NCI-H345 treated with DMSO at 0.1 percent for 48 hours (cell line): ENCODE measurements around the gene PRXL2C.
"Not testable (repeated sequence)": the region's sequence is repeated elsewhere in the genome, so short reads cannot be mapped to it uniquely, and the experiment has no call there.

ENCODE experiments used
- DNase-seq: peaks from one replicate; lab custom pipeline; 2025; ENCODE audit not compliant: unreplicated experiment; lab: John Stamatoyannopoulos, UW

PRXL2C gene

DNA sequence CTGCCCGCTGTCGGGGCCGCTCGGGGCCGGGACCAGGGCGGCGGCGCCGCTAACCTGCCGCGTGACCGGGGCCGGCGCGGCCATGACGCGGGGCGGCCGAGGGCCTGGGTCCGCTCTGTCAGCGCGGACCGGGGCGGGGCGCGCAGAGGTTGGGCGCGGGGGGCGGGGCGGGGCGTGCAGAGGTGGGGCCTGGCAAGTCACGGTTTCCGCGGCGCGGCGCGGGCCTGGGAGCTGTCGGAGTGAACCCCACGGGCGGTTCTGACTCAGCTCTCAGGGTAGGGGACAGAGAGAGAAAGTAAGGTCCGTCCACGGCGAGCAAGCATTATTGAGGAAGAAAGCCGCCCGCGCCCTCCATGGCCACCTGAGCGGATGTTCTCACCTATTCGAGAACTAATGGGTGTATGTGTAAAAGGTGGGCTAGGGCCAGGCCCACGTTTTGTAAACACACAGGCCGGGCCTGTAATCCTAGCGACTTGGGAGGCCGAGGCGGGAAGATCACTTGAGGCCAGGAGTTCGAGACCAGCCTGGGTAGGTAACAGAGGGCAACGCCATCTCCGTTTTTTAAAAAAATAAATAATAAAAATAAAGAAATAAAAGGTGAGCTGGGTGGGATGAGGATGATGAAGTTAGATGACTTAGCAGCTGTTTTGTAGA, at the start of gene PRXL2C:
Gene PRXL2C (minus strand): TSS at position 120 of the 654 bp plus-strand sequence. CDS start 36 bp downstream, at position 84.
- peak; percentile 47 for DNase-seq

GRCh38 chr9:96700721-96701375, 45.7 kb upstream of the PRXL2C start:
- DNase-seq, result not testable (repeated sequence)

DNA sequence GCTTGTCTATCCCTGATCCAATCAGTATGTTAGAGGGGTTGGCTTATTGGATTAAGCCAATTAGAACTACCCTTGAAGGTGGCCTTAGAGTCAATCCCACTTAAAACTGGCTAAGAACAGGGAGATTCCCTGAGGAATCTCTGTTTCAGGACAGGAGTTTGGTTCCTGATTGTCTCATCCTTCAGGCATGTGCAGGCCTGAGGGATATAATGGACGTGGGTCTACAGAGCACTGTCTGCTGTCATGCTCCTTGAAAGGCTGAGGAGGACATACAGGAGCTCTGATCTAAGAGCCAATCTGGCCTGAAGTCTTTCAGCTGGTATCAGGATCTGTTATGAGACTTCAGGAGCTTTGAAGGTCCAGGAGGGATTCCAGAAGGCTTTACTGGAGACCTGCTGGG, 36.2 kb upstream of the PRXL2C start:
- DNase-seq, result no peak

- DNase-seq, result no peak
These were observed 33.8 kb upstream of the PRXL2C start for GRCh38 chr9:96688745-96689464.

- peak; percentile 70 for DNase-seq
These were observed 33.1 kb upstream of the PRXL2C start for GRCh38 chr9:96688187-96688586.

DNA sequence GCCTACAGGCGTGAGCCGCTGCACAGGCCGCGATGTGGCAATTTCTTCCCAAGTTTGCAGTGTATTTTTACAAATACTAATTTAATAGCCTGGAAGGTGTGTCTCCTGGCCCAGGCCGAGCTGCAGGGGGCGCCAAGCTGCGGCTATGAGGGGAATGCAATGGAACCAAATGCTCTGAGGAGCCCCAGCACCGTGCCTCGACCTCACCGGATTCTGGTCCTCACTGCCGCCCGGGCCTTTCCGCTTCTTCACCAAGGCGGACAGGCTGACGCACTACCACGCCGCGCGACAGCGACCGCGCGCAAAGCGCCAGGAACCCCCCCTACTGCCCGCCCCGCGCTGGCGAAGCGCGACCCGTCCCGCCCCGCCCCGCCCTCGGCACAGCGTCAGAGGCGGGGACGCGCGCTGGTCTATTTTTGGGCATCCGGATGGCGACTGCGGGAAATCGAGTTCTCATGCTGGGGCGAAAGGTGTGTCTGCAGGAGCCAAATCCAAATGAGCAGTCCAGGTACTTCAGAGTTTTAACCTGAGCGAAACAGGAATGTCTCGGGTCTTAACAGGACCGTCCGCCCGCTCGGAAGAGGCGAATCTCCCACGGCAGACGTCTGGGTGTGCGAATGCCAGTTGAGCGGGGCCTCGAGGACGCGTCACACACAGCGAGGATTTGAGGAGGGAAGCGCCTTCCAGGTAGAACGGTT, 31.7 kb upstream of the PRXL2C start:
- peak; percentile 49 for DNase-seq

DNA sequence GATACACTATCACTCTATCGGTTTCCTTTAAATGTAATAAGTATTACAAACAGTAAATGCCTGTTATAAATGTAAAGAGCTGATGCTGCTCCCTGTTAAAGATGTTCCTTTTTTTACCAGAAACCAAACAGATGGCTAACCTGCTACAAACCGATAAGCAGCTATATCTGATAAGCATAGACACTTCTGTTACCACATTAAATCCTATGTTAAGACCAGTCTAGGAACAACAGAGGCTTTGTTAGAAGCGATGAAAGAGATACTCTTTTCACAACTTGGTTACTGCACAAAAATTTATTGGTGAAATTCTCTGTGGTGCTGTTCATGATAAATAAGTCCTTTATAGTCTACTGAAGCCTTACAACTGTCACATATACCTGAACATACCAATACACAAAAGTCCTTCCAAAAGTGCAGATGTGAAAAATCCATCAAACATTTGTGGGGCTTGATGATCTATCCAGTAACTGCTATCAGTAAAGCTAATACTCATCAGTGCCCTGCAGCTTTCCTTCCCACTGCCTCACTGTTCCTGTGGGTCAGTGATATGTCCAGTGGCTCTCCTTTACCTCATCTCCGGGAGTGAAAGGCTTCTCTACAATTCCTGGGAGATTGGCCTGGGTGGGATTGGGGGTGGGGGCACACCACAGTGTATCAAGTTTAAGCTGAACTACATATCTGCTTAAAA, 25.8 kb upstream of the PRXL2C start:
- no peak for DNase-seq

- DNase-seq, result no peak
These were observed 19.9 kb upstream of the PRXL2C start for GRCh38 chr9:96674906-96675538.

- not testable (repeated sequence) for DNase-seq
These were observed 18.7 kb upstream of the PRXL2C start for GRCh38 chr9:96673786-96674185.

- no peak for DNase-seq
These were observed 13.9 kb upstream of the PRXL2C start for GRCh38 chr9:96668868-96669534.

GRCh38 chr9:96667363-96667728, 12.2 kb upstream of the PRXL2C start:
- no peak for DNase-seq

DNA sequence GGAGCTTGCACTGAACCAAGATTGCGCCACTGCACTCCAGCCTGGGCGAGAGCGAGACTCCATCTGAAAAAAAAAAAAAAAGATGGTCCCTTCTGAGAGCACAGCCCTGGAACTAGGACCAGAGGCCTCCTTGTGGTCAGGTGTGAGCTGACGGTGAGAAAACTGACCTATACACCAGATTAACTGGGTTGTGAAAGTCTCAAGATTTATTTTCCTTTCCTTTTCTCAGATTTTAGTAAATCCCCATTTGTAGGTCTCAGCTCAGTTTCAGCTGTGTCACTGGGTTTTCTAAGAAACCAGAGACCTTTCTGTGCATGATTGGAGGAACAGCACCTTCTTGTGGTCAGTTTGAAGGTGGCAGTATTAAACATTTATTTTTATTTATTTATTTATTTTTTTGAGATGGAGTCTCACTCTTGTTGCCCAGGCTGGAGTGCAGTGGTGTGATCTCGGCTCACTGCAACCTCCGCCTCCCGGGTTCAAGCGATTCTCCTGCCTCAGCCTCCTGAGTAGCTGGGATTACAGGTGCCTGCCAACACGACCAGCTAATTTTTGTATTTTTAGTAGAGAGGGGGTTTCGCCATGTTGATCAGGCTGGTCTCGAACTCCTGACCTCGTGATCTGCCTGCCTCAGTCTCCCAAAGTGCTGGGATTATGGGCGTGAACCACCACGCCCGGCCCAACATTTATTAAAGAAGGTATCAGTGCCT, 11.7 kb upstream of the PRXL2C start:
- DNase-seq, result not testable (repeated sequence)

DNA sequence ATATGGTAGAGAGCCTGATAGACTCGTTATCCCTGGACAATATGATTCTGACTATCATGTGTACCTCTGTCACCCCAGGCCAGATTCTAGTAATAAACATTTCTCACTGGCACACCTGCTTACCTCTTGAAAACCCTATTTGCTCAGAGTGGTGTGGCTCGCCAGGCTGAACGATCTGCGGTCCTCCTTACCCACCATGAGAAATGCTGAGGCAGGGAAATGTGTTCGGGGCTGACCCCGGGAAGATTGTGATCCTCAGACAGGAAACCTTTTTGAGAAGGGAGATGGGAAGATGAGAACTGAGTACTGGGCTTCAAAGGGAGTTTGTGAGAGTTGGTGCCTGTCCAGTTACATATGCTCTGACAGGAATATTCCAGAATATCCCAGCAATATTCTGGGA, 10.7 kb upstream of the PRXL2C start:
- DNase-seq, result no peak

DNA sequence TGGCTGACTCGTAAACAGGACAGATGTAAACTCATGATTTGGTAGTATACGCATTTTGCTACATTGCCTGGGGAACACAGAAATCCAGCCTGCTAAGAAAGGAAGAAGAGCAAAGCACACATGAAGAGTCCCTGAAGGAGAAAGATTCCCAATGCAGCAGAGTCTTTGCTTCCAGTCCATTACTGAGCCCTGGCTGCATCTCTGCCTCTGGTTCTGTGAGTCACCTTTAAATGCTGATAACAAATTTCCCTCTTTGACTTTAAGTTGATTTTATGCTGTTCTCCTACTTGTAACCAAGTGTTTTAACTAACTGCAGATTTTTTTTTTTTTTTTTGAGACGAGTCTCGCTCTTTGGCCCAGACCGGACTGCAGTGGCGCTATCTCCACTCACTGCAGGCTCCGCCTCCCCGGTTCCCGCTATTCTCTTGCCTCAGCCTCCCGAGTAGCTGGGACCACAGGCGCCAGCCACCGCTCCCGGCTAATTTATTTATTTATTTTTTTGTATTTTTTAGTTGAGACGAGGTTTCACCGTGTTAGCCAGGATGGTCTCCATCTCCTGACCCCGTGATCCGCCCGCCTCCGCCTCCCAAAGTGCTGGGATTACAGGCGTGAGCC, 8.5 kb upstream of the PRXL2C start:
- no peak for DNase-seq

GRCh38 chr9:96661711-96662110, 6.6 kb upstream of the PRXL2C start:
- no peak for DNase-seq

DNA sequence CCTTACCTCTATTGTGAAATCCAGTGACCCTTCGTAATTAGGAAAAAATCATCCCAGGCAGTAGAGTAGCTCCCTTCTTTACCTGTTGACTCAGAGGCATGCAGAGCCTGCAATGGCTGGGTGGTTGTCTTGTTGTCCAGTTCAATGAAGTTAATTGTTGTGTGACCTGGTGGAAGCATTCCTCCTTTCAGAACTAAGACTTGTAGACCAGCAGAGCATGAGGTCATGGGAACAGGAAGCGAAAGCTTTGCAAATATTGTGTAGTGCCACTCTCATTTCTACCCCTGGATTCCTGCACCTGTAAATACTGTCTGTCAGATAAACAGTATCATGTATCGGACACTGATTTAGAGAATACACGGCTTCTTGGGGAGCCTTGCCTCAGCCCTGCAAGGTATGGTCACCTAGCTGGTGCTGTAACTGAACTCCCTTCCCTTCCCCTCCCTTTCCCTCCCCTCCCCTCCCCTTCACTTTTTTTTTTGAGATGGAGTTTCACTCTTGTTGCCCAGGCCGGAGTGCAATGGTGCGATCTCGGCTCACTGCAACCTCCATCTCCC, 5.7 kb upstream of the PRXL2C start:
- DNase-seq, result no peak

- DNase-seq, result peak; percentile 75
These were observed 493 bp downstream of the PRXL2C start for GRCh38 chr9:96654450-96655197.

DNA sequence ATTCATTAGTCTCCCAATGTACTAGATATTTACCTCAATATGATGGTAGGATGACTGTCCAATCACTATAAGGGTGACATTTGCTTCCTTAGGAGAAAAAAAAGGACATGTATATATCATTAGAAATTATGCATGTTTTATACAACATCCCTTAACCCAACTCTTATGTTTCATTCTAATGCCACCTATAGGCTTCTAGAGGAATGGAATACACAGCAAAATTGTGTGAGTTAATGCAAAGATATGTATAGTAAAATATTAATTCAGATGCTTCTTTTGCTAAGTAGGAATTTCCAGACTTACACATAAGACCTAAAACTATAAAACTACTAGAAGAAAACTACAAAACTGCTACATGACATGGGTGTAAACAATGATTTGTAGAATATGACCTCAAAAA, 3.5 kb downstream of the PRXL2C start:
- peak; percentile 14 for DNase-seq
